Body of pancreas (tissue), 4 donors: ENCODE data around the gene RAPGEF4. TPM values are rescaled to one million over a fixed set of nuclear protein-coding genes. Genes with fewer than 3 reads are reported as not detected.

Source experiments
- ATAC-seq: fragments of 150-250 bp; one replicate; pipeline ENCODE4 v1.9.1; 2016
- DNase-seq, 4 donors: peaks; one replicate each; pipeline ENCODE4 v3.0.0-alpha.2; 2019
- H3K27ac ChIP-seq, 4 donors: fragments of 200-600 bp; sonication (generic); 1 replicate in 3 of 4; 2 replicates in 1 of 4; pipeline versions ENCODE4 v1.5.1 to v1.6.1; 2016 to 2019; ENCODE audit warnings: mild to moderate bottlenecking in 1 of 4, mixed read lengths in 1 of 4, moderate library complexity in 1 of 4
- H3K27me3 ChIP-seq, 2 donors: fragments of 200-600 bp; sonication (generic); one replicate each; pipeline ENCODE4 v1.6.0; 2016; ENCODE audit warnings: mild to moderate bottlenecking in 1 of 2
- H3K36me3 ChIP-seq, 2 donors: fragments of 200-600 bp; sonication (generic); replicated peaks in 1 of 2; 2 replicates each; pipeline ENCODE4 v1.5.1; 2016; ENCODE audit warnings: low read depth in 2 of 2; ENCODE audit not compliant: insufficient read depth in 1 of 2
- H3K4me1 ChIP-seq: fragments of 200-600 bp; sonication (generic); one replicate; pipeline ENCODE4 v1.6.0; 2016
- H3K4me3 ChIP-seq, 2 donors: fragments of 200-600 bp; sonication (generic); 1 replicate in 1 of 2; 2 replicates in 1 of 2; pipeline ENCODE4 v1.5.1; 2016 to 2019
- H3K9me3 ChIP-seq, 3 donors: fragments of 200-600 bp; sonication (generic); 1 replicate in 2 of 3; 2 replicates in 1 of 3; pipeline ENCODE4 v1.5.1; 2016
- CTCF ChIP-seq, 7 experiments: fragments of 450-650 bp in 4 of 7; fragments of 200-600 bp in 3 of 7; sonication (generic) in 3 of 7; IDR thresholded peaks; one replicate each; pipeline ENCODE4 v1.5.1; 2016 to 2019; ENCODE audit warnings: antibody characterized with exemption in 7 of 7
- POLR2A ChIP-seq, 3 donors: fragments of 450-650 bp; IDR thresholded peaks; one replicate each; pipeline ENCODE4 v1.6.1; 2016; ENCODE audit warnings: antibody characterized with exemption in 3 of 3, mild to moderate bottlenecking in 2 of 3
- WGBS, 2 donors: methylation state at CpG; one replicate each; pipeline ENCODE4 v1.1.5; 2017; 5-methylcytosine and 5-hydroxymethylcytosine counted together
- intact Hi-C: fragments of 100-400 bp; cut with DNase I; formaldehyde crosslinking; loops from one replicate; pipeline ENCODE4 v1.15.1; 2023
- total RNA-seq, 2 donors: library from RNA; depleted of rRNA; stranded (reverse); fragments of >200 nt; gene quantifications; one replicate each; pipeline ENCODE4 v1.1.0, GENCODE V29; 2016

Gene RAPGEF4
- total RNA-seq, 2 donors from 2014 or later, result 4.7 to 22.4 TPM

- intact Hi-C loops, result no loop called here
- ATAC-seq, result no peak
- Histone ChIP-seq H3K36me3 (no peaks in the 10 kb centered on the region), H3K4me1 (peaks cover 7% of the 10 kb centered on the region), H3K27me3 (no peaks in the 10 kb centered on the region), H3K4me3 (no peak overlapping the region), H3K9me3 (no peaks in the 10 kb centered on the region), H3K27ac (no peak overlapping the region)
- WGBS, 2 donors, result 46 to 52% methylated on average over 5 of the region's 5 CpGs
- no peak for DNase-seq
- TF ChIP-seq POLR2A (IDR thresholded peaks at IDR 0.05), result no peak
- no peak for TF ChIP-seq CTCF (IDR thresholded peaks at IDR 0.05)
Measured at GRCh38 chr2:173028671-173029070, 293.0 kb downstream of the RAPGEF4 start.

GRCh38 chr2:173030561-173031490, 295.2 kb downstream of the RAPGEF4 start:
- ATAC-seq, result no peak
- peaks cover 7% of the 10 kb centered on the region for H3K4me1 ChIP-seq
- 83 to 85% methylated on average over 9 of the region's 9 CpGs for WGBS, 2 donors
- no peak for DNase-seq
- intact Hi-C loops, result loop anchor here (5.0 kb wide), 1 partner anchor 176 kb away; no protein-coding TSS in a partner anchor
- no peak overlapping the region for H3K4me3 ChIP-seq
- no peaks in the 10 kb centered on the region for H3K9me3 ChIP-seq
- no peaks in the 10 kb centered on the region for H3K27me3 ChIP-seq
- no peaks in the 10 kb centered on the region for H3K36me3 ChIP-seq
- no peak overlapping the region for H3K27ac ChIP-seq
- TF ChIP-seq CTCF (IDR thresholded peaks at IDR 0.05) (no peak), POLR2A (IDR thresholded peaks at IDR 0.05) (no peak)

DNA sequence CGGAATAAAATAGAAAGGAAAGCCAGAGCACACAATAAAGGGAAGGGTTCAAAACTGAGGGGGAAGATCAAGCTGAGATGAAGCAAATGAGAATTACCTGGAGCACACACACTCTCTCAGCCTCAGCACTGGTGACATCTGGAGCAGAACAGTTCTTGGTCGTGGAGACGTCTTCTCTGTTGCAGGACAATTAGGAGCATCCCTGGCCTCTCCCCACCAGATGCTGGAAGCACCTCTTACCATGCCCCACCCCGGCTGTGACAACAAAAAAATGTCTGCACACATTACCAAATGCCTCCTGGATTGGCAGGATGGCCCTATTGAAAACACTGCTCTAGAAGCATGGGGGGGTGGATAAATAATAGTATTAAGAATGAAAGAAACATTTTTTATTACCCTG, 296.4 kb downstream of the RAPGEF4 start:
- no peaks in the 10 kb centered on the region for H3K9me3 ChIP-seq
- TF ChIP-seq CTCF (IDR thresholded peaks at IDR 0.05) (no peak), POLR2A (IDR thresholded peaks at IDR 0.05) (no peak)
- H3K27ac ChIP-seq, result no peak overlapping the region
- no peaks in the 10 kb centered on the region for H3K36me3 ChIP-seq
- ATAC-seq, result no peak
- intact Hi-C loops, result loop anchor here (5.0 kb wide), 1 partner anchor 175 kb away; no protein-coding TSS in a partner anchor
- 75 to 84% methylated on average over 4 of the region's 4 CpGs for WGBS, 2 donors
- H3K27me3 ChIP-seq, result no peaks in the 10 kb centered on the region
- no peak overlapping the region for H3K4me3 ChIP-seq
- no peak for DNase-seq
- peaks cover 17% of the 10 kb centered on the region for H3K4me1 ChIP-seq

GRCh38 chr2:173033084-173033483, 297.4 kb downstream of the RAPGEF4 start:
- WGBS, 2 donors, result 94 to 98% methylated on average over 3 of the region's 3 CpGs

More at GRCh38 chr2:173033084-173033483, 297.4 kb downstream of the RAPGEF4 start:
- H3K27me3 ChIP-seq, result no peaks in the 10 kb centered on the region
- intact Hi-C loops, result loop anchor here (5.0 kb wide), 1 partner anchor 174 kb away; no protein-coding TSS in a partner anchor
- H3K4me1 ChIP-seq, result peaks cover 21% of the 10 kb centered on the region
- DNase-seq (no peak), ATAC-seq (no peak)
- H3K27ac ChIP-seq, result no peak overlapping the region
- no peaks in the 10 kb centered on the region for H3K9me3 ChIP-seq
- H3K36me3 ChIP-seq, result no peaks in the 10 kb centered on the region
- TF ChIP-seq CTCF (IDR thresholded peaks at IDR 0.05) (no peak), POLR2A (IDR thresholded peaks at IDR 0.05) (no peak)
- no peak overlapping the region for H3K4me3 ChIP-seq
